HL-60 (cell line): ENCODE measurements around the gene CFAP45.

Experiments
- CTCF ChIP-seq: IDR thresholded peaks from one replicate; pipeline ENCODE4 v1.5.1; 2011; ENCODE audit warnings: low read length, control low read depth, inconsistent platforms; ENCODE audit not compliant: insufficient read depth
- GABPA ChIP-seq: IDR thresholded peaks from 2 replicates; pipeline ENCODE4 v1.6.1; 2012; ENCODE audit warnings: low read depth
- POLR2AphosphoS5 ChIP-seq: IDR thresholded peaks from 2 replicates; pipeline ENCODE4 v1.6.1; 2012; ENCODE audit warnings: low read depth
- REST ChIP-seq: IDR thresholded peaks from 2 replicates; pipeline ENCODE4 v1.6.1; 2012; ENCODE audit warnings: low read depth; ENCODE audit not compliant: insufficient replicate concordance
- SPI1 ChIP-seq: IDR thresholded peaks from 2 replicates; pipeline ENCODE4 v1.6.1; 2012; ENCODE audit warnings: low read depth, mild to moderate bottlenecking, borderline replicate concordance

DNA sequence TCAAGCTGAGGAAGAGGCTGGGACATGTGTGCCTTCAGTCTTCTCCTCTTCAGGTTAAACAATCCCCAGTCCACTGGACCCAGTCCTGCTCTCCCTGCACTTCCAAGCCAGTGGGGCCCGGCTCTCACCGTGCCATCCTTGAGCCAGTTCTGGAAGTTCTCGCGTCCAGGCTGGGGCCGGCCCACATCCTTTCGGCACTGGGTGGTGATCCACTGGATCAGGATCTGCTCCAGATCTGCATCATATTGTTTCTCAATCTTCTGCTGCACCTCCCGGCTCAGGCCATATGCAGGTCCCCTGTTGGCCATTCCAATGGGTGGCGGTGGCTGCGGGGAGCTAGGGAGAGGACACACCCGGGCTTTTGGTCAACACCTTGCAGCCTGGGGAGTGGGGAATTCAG lies 20.2 kb upstream of the CFAP45 start:
- TF ChIP-seq GABPA (no peak), CTCF (no peak), REST (no peak), SPI1 (no peak), POLR2AphosphoS5 (peak; percentile 19; the same call in 1 of the 2 replicates)
